GM12878 (cell line): ENCODE measurements around the gene MED13L. TPM values are rescaled to one million over a fixed set of nuclear protein-coding genes. Genes with fewer than 3 reads are reported as not detected.

Experiments used
- ATAC-seq: fragments of 200-7000 bp; cut with Tn5 transposase; 3 replicates; pipeline ENCODE4 v1.9.1; 2020; ENCODE audit warnings: mild to moderate bottlenecking, moderate library complexity
- BruUV-seq: library from RNA; stranded (reverse); fragments of 400-500 nt; replicated peaks from 2 replicates; lab custom pipeline; 2021; lab: Mats Ljungman, UMichigan
- CTCF ChIA-PET: fragments of 300-600 bp; sonication (Branson Sonifier 250); formaldehyde crosslinking; extraction: SDS; loops from one replicate; lab custom pipeline; 2021; ENCODE audit warnings: inconsistent platforms; lab: Yijun Ruan, JAX
- POLR2A ChIA-PET: fragments of 350-600 bp; formaldehyde crosslinking; extraction: SDS; loops from one replicate; lab custom pipeline; 2021; ENCODE audit warnings: inconsistent platforms; lab: Charles Lee
- RAD21 ChIA-PET: fragments of 300-600 bp; sonication (Branson Sonifier 250); formaldehyde crosslinking; loops from one replicate; lab custom pipeline; 2023; ENCODE audit warnings: antibody characterized with exemption; ENCODE audit not compliant: unreplicated experiment; lab: Charles Lee
- SMC1A ChIA-PET: fragments of 300-600 bp; sonication (Branson Sonifier 250); formaldehyde crosslinking; loops from one replicate; lab custom pipeline; 2023; ENCODE audit not compliant: unreplicated experiment, uncharacterized antibody; lab: Charles Lee
- DNase-seq: peaks from one replicate; pipeline ENCODE4 v3.0.0-alpha.2; 2011; ENCODE audit warnings: low read depth, low spot score
- FAIRE-seq: peaks from 3 replicates; lab custom pipeline; 2011; peaks lifted over from hg19 to GRCh38; lab: Jason Lieb, UNC
- H2AFZ ChIP-seq: 2 replicates; pipeline ENCODE4 v1.6.0; 2011; ENCODE audit warnings: low read depth, low read length, control low read depth; ENCODE audit not compliant: control insufficient read depth
- H3K27ac ChIP-seq: 2 replicates; pipeline ENCODE4 v1.5.1; 2011; ENCODE audit warnings: control low read depth; ENCODE audit not compliant: control insufficient read depth, insufficient read depth
- H3K27me3 ChIP-seq, 2 experiments: replicated peaks in 1 of 2; 2 replicates each; pipeline versions ENCODE4 v1.6.0 to v1.6.1; 2011; ENCODE audit warnings: low read length in 1 of 2; ENCODE audit not compliant: control insufficient read depth in 2 of 2, insufficient read depth in 2 of 2
- H3K36me3 ChIP-seq, 2 experiments: 2 replicates each; pipeline ENCODE4 v1.5.1; 2011; ENCODE audit warnings: low read length in 1 of 2; ENCODE audit not compliant: control insufficient read depth in 2 of 2, insufficient read depth in 2 of 2
- H3K4me1 ChIP-seq: 2 replicates; pipeline ENCODE4 v1.6.1; 2011; ENCODE audit warnings: mild to moderate bottlenecking, low read length, moderate library complexity, mixed read lengths; ENCODE audit not compliant: control insufficient read depth, insufficient read depth
- H3K4me2 ChIP-seq: 2 replicates; pipeline ENCODE4 v1.6.0; 2011; ENCODE audit warnings: control low read depth; ENCODE audit not compliant: control insufficient read depth, insufficient read depth
- H3K4me3 ChIP-seq: fragments of 200-600 bp; sonication (generic); 2 replicates; pipeline ENCODE4 v1.5.1; 2016
- H3K79me2 ChIP-seq: 2 replicates; pipeline ENCODE4 v1.6.0; 2011; ENCODE audit warnings: low read length; ENCODE audit not compliant: control insufficient read depth, insufficient read depth
- H3K9ac ChIP-seq: 2 replicates; pipeline ENCODE4 v1.8.0; 2011; ENCODE audit warnings: low read length, control low read depth, mixed read lengths; ENCODE audit not compliant: control insufficient read depth, insufficient read depth
- H3K9me3 ChIP-seq: replicated peaks from 3 replicates; pipeline ENCODE4 v1.5.1; 2011; ENCODE audit warnings: mild to moderate bottlenecking, low read length; ENCODE audit not compliant: control insufficient read depth, insufficient read depth
- H4K20me1 ChIP-seq: 2 replicates; pipeline ENCODE4 v1.6.0; 2011; ENCODE audit not compliant: control insufficient read depth, insufficient read depth
- CBX3 ChIP-seq: fragments of 200-600 bp; sonication (generic); IDR thresholded peaks from 2 replicates; pipeline ENCODE4 v1.6.1; 2016; ENCODE audit warnings: low read depth, borderline replicate concordance
- FOXM1 ChIP-seq: IDR thresholded peaks from 2 replicates; pipeline ENCODE4 v1.6.1; 2012; ENCODE audit warnings: low read depth, mild to moderate bottlenecking, inconsistent platforms, low read length, moderate library complexity
- IKZF2 ChIP-seq, 2 experiments: fragments of 450-650 bp; IDR thresholded peaks; 2 replicates each; pipeline ENCODE4 v1.6.1; 2017; ENCODE audit warnings: mild to moderate bottlenecking in 2 of 2, moderate library complexity in 2 of 2
- KAT2A ChIP-seq: conservative IDR thresholded peaks from 2 replicates; pipeline ENCODE4 v1.6.1; 2011; ENCODE audit warnings: low read depth, low read length; ENCODE audit not compliant: control insufficient read depth
- KLF5 ChIP-seq: fragments of 450-650 bp; IDR thresholded peaks from 2 replicates; pipeline ENCODE4 v1.6.1; 2014; ENCODE audit warnings: mild to moderate bottlenecking; ENCODE audit not compliant: partially characterized antibody
- NRF1 ChIP-seq: conservative IDR thresholded peaks from 2 replicates; pipeline ENCODE4 v1.6.1; 2011; ENCODE audit warnings: mild to moderate bottlenecking, low read depth, low read length, improper control_type of control experiment
- POLR2AphosphoS5 ChIP-seq: IDR thresholded peaks from 2 replicates; pipeline ENCODE4 v1.6.1; 2011; ENCODE audit warnings: mild to moderate bottlenecking, low read length, inconsistent platforms
- RCOR1 ChIP-seq: conservative IDR thresholded peaks from 2 replicates; pipeline ENCODE4 v1.6.1; 2012; ENCODE audit warnings: low read depth, low read length, improper control_type of control experiment
- STAT1 ChIP-seq: fragments of 450-650 bp; conservative IDR thresholded peaks from 2 replicates; pipeline ENCODE4 v1.6.1; 2014; ENCODE audit warnings: antibody characterized with exemption, mild to moderate bottlenecking
- ZSCAN29 ChIP-seq: fragments of 450-650 bp; IDR thresholded peaks from 2 replicates; pipeline ENCODE4 v1.6.1; 2017; ENCODE audit warnings: mild to moderate bottlenecking, moderate library complexity
- WGBS: methylation state at CpG from one replicate; pipeline ENCODE4 v1.1.6; 2016; ENCODE audit warnings: low lambda C conversion rate; ENCODE audit not compliant: insufficient replicate concordance, insufficient coverage; ENCODE audit errors: missing lambda C conversion rate; 5-methylcytosine and 5-hydroxymethylcytosine counted together
- in situ Hi-C: fragments of 300-500 bp; cut with MboI; formaldehyde crosslinking; loops from 9 replicates; pipeline ENCODE4 v1.14.3; 2018; ENCODE audit warnings: mixed read lengths
- intact Hi-C: fragments of 100-400 bp; cut with micrococcal nuclease; formaldehyde crosslinking; loops from one replicate; pipeline ENCODE4 v1.14.2; 2022; ENCODE audit not compliant: unreplicated experiment
- polyA plus RNA-seq, 11 experiments: library from polyadenylated mRNA; depleted of rRNA in 4 of 11; unstranded in 6 of 11; stranded (reverse) in 5 of 11; fragments of >200 nt; fragmentation: Nextera tagmentation in 4 of 11; fragmentation: Illumina TruSeq in 1 of 11; extraction: Ambion mirVana in 4 of 11; extraction: Trizol in 1 of 11; gene quantifications; 1 replicate in 1 of 11; 2 replicates in 10 of 11; pipeline versions ENCODE4 v1.2.1 to v1.2.3, GENCODE V29; 2011 to 2016; ENCODE audit warnings: inconsistent platforms in 2 of 11, missing spikeins in 2 of 11, low read depth in 1 of 11
- total RNA-seq, 4 experiments: library from RNA; depleted of rRNA in 3 of 4; stranded (reverse); fragments of >200 nt in 3 of 4; fragmentation: Illumina TruSeq in 1 of 4; extraction: Trizol in 1 of 4; gene quantifications; 2 replicates each; pipeline versions ENCODE4 v1.2.1 to v1.2.3, GENCODE V29; 2013 to 2021
- TF ChIP-seq, protein P1 (sequence below): fragments of 450-650 bp; IDR thresholded peaks from 2 replicates; pipeline ENCODE4 v1.6.1; 2016; ENCODE audit warnings: mild to moderate bottlenecking, moderate library complexity, borderline replicate concordance
- TF ChIP-seq, protein P2 (sequence below): fragments of 450-650 bp; IDR thresholded peaks from 2 replicates; pipeline ENCODE4 v1.6.1; 2017; ENCODE audit warnings: mild to moderate bottlenecking
- TF ChIP-seq, protein P3 (sequence below): IDR thresholded peaks from 2 replicates; pipeline ENCODE4 v1.6.1; 2012; ENCODE audit warnings: low read depth, low read length, improper control_type of control experiment
- TF ChIP-seq, protein P4 (sequence below): IDR thresholded peaks from 2 replicates; pipeline ENCODE4 v1.6.1; 2011; ENCODE audit warnings: borderline replicate concordance, low read depth, mild to moderate bottlenecking, moderate library complexity, low read length; ENCODE audit not compliant: insufficient read depth, poor library complexity, severe bottlenecking
- TF ChIP-seq, protein P5 (sequence below): fragments of 150-350 bp; IDR thresholded peaks from 2 replicates; pipeline ENCODE4 v1.6.1; 2014; ENCODE audit warnings: mild to moderate bottlenecking, low read depth, low read length

MED13L gene
- total and polyA plus RNA-seq, 10 of the 15 experiments (the other 5 are each of a cell fraction or from before 2014, with no cell fraction given) = 3.7 to 30.1 (median 9.1) TPM

DNA sequence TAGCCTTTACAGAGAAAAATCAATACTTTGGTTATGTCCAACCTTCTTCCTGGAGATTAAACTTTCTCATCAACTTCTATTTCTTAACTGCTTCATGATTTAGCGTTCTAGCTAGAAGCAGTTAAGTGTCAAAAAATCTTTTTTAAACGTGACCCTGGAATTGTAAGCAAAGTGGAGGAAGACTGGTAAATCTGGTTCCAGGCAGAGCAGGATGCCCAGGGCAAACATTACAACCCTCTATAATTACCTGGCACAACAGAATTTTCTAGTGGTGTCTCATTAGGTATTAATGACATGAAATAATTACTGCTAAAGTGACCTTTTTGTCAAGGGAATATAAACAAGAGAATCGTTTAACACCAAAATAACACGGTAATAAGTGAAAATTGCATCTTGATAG lies 320.8 kb downstream of the MED13L start:
- CTCF ChIA-PET = interaction anchor here (2.5 kb wide), 1 partner anchor 39 kb away, joined by 7 read pairs; no protein-coding TSS in a partner anchor
- TF ChIP-seq CBX3 (no peak), RCOR1 (no peak), KAT2A (no peak), NRF1 (no peak), ZSCAN29 (no peak), IKZF2 (IDR thresholded peaks at IDR 0.05) (no peak), FOXM1 (no peak), STAT1 (no peak), POLR2AphosphoS5 (no peak), KLF5 (no peak)
- TF ChIP-seq, protein P1, sequence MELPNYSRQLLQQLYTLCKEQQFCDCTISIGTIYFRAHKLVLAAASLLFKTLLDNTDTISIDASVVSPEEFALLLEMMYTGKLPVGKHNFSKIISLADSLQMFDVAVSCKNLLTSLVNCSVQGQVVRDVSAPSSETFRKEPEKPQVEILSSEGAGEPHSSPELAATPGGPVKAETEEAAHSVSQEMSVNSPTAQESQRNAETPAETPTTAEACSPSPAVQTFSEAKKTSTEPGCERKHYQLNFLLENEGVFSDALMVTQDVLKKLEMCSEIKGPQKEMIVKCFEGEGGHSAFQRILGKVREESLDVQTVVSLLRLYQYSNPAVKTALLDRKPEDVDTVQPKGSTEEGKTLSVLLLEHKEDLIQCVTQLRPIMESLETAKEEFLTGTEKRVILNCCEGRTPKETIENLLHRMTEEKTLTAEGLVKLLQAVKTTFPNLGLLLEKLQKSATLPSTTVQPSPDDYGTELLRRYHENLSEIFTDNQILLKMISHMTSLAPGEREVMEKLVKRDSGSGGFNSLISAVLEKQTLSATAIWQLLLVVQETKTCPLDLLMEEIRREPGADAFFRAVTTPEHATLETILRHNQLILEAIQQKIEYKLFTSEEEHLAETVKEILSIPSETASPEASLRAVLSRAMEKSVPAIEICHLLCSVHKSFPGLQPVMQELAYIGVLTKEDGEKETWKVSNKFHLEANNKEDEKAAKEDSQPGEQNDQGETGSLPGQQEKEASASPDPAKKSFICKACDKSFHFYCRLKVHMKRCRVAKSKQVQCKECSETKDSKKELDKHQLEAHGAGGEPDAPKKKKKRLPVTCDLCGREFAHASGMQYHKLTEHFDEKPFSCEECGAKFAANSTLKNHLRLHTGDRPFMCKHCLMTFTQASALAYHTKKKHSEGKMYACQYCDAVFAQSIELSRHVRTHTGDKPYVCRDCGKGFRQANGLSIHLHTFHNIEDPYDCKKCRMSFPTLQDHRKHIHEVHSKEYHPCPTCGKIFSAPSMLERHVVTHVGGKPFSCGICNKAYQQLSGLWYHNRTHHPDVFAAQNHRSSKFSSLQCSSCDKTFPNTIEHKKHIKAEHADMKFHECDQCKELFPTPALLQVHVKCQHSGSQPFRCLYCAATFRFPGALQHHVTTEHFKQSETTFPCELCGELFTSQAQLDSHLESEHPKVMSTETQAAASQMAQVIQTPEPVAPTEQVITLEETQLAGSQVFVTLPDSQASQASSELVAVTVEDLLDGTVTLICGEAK = no peak
- TF ChIP-seq, protein P2, sequence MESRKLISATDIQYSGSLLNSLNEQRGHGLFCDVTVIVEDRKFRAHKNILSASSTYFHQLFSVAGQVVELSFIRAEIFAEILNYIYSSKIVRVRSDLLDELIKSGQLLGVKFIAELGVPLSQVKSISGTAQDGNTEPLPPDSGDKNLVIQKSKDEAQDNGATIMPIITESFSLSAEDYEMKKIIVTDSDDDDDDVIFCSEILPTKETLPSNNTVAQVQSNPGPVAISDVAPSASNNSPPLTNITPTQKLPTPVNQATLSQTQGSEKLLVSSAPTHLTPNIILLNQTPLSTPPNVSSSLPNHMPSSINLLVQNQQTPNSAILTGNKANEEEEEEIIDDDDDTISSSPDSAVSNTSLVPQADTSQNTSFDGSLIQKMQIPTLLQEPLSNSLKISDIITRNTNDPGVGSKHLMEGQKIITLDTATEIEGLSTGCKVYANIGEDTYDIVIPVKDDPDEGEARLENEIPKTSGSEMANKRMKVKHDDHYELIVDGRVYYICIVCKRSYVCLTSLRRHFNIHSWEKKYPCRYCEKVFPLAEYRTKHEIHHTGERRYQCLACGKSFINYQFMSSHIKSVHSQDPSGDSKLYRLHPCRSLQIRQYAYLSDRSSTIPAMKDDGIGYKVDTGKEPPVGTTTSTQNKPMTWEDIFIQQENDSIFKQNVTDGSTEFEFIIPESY = no peak
- TF ChIP-seq, protein P3, sequence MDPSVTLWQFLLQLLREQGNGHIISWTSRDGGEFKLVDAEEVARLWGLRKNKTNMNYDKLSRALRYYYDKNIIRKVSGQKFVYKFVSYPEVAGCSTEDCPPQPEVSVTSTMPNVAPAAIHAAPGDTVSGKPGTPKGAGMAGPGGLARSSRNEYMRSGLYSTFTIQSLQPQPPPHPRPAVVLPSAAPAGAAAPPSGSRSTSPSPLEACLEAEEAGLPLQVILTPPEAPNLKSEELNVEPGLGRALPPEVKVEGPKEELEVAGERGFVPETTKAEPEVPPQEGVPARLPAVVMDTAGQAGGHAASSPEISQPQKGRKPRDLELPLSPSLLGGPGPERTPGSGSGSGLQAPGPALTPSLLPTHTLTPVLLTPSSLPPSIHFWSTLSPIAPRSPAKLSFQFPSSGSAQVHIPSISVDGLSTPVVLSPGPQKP = no peak
- TF ChIP-seq, protein P4, sequence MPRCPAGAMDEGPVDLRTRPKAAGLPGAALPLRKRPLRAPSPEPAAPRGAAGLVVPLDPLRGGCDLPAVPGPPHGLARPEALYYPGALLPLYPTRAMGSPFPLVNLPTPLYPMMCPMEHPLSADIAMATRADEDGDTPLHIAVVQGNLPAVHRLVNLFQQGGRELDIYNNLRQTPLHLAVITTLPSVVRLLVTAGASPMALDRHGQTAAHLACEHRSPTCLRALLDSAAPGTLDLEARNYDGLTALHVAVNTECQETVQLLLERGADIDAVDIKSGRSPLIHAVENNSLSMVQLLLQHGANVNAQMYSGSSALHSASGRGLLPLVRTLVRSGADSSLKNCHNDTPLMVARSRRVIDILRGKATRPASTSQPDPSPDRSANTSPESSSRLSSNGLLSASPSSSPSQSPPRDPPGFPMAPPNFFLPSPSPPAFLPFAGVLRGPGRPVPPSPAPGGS = no peak
- TF ChIP-seq, protein P5, sequence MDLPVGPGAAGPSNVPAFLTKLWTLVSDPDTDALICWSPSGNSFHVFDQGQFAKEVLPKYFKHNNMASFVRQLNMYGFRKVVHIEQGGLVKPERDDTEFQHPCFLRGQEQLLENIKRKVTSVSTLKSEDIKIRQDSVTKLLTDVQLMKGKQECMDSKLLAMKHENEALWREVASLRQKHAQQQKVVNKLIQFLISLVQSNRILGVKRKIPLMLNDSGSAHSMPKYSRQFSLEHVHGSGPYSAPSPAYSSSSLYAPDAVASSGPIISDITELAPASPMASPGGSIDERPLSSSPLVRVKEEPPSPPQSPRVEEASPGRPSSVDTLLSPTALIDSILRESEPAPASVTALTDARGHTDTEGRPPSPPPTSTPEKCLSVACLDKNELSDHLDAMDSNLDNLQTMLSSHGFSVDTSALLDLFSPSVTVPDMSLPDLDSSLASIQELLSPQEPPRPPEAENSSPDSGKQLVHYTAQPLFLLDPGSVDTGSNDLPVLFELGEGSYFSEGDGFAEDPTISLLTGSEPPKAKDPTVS = no peak

More for the DNA sequence above, 320.8 kb downstream of the MED13L start:
- RAD21 ChIA-PET = no interaction called here
- H3K9me3 ChIP-seq = no peaks in the 10 kb centered on the region
- 92% methylated on average over 4 of the region's 4 CpGs for WGBS
- no peak for ATAC-seq
- intact Hi-C loops = no loop called here
- in situ Hi-C loops = no loop called here
- H3K4me2 ChIP-seq = no peak overlapping the region
- H3K27ac ChIP-seq = no peak overlapping the region
- no peaks in the 10 kb centered on the region for H3K79me2 ChIP-seq
- no peaks in the 10 kb centered on the region for H4K20me1 ChIP-seq
- H2AFZ ChIP-seq = no peak overlapping the region
- no peak for FAIRE-seq
- POLR2A ChIA-PET = no interaction called here
- no peak overlapping the region for H3K9ac ChIP-seq
- peaks cover 2 to 4% of the 10 kb centered on the region in 2 experiments; a peak in 3 of 4 replicates for H3K36me3 ChIP-seq
- no peaks in the 10 kb centered on the region for H3K4me1 ChIP-seq
- no peak overlapping the region for H3K4me3 ChIP-seq
- SMC1A ChIA-PET = no interaction called here
- no peaks in the 10 kb centered on the region for H3K27me3 ChIP-seq
- no TSS peak for BruUV-seq
- no peak for DNase-seq
